Skeletal muscle tissue (tissue), 4 donors: ENCODE data around the gene SLC22A12. TPM values are rescaled to one million over a fixed set of nuclear protein-coding genes. Genes with fewer than 3 reads are reported as not detected.

Experiments used
- H3K27ac ChIP-seq: one replicate; pipeline ENCODE4 v1.7.0; 2013; ENCODE audit warnings: mild to moderate bottlenecking, low read depth, low read length, inconsistent platforms
- H3K27me3 ChIP-seq, 3 donors: one replicate each; pipeline ENCODE4 v1.7.0; 2013; ENCODE audit warnings: low read length in 3 of 3; ENCODE audit not compliant: control insufficient read depth in 3 of 3, insufficient read depth in 3 of 3
- H3K36me3 ChIP-seq, 3 donors: one replicate each; pipeline ENCODE4 v1.7.0; 2013; ENCODE audit warnings: low read length in 3 of 3; ENCODE audit not compliant: control insufficient read depth in 3 of 3, insufficient read depth in 3 of 3
- H3K4me1 ChIP-seq, 3 donors: one replicate each; pipeline ENCODE4 v1.7.0; 2013; ENCODE audit warnings: low read length in 3 of 3, mild to moderate bottlenecking in 3 of 3; ENCODE audit not compliant: control insufficient read depth in 3 of 3, insufficient read depth in 3 of 3
- H3K4me3 ChIP-seq, 3 donors: one replicate each; pipeline ENCODE4 v1.7.0; 2013; ENCODE audit warnings: low read length in 3 of 3
- H3K9ac ChIP-seq, 3 donors: one replicate each; pipeline ENCODE4 v1.7.0; 2013; ENCODE audit warnings: low read length in 3 of 3, mild to moderate bottlenecking in 3 of 3, moderate library complexity in 2 of 3, low read depth in 1 of 3
- H3K9me3 ChIP-seq, 3 donors: one replicate each; pipeline ENCODE4 v1.7.0; 2013; ENCODE audit warnings: low read length in 3 of 3; ENCODE audit not compliant: control insufficient read depth in 3 of 3
- total RNA-seq: library from RNA; depleted of rRNA; stranded (reverse); fragments of >200 nt; gene quantifications from one replicate; pipeline ENCODE4 v1.2.3, GENCODE V29; 2014
- donor health status: Osteomylitis.

The SLC22A12 gene
- total RNA-seq, 1 donor from 2014 or later, result not detected

GRCh38 chr11:64620381-64620971, 29.5 kb downstream of the SLC22A12 start:
- H3K9ac ChIP-seq, result peak overlapping the region in 1 of 3 donors; percentile 3
- H3K4me1 ChIP-seq, result peaks cover 6 to 20% (median 17%) of the 10 kb centered on the region in 3 donors
- H3K27ac ChIP-seq, result peak overlapping the region; percentile 40

GRCh38 chr11:64621283-64622019, 30.4 kb downstream of the SLC22A12 start:
- Histone ChIP-seq H3K9ac (no peak overlapping the region), H3K4me1 (peaks cover 6 to 20% (median 17%) of the 10 kb centered on the region in 3 donors), H3K9me3 (no peaks in the 10 kb centered on the region), H3K27ac (peak overlapping the region; percentile 40), H3K27me3 (no peaks in the 10 kb centered on the region), H3K36me3 (no peaks in the 10 kb centered on the region), H3K4me3 (no peak overlapping the region)

More at GRCh38 chr11:64620381-64620971, 29.5 kb downstream of the SLC22A12 start:
- Histone ChIP-seq H3K4me3 (no peak overlapping the region), H3K27me3 (no peaks in the 10 kb centered on the region), H3K9me3 (no peaks in the 10 kb centered on the region), H3K36me3 (no peaks in the 10 kb centered on the region)

- no peaks in the 10 kb centered on the region for H3K27me3 ChIP-seq
- no peak overlapping the region for H3K27ac ChIP-seq
- H3K9me3 ChIP-seq, result no peaks in the 10 kb centered on the region
- H3K36me3 ChIP-seq, result no peaks in the 10 kb centered on the region
- no peak overlapping the region for H3K9ac ChIP-seq
- no peak overlapping the region for H3K4me3 ChIP-seq
- H3K4me1 ChIP-seq, result peaks cover 6 to 20% (median 17%) of the 10 kb centered on the region in 3 donors
Observed at GRCh38 chr11:64622681-64623080, 31.7 kb downstream of the SLC22A12 start.

DNA sequence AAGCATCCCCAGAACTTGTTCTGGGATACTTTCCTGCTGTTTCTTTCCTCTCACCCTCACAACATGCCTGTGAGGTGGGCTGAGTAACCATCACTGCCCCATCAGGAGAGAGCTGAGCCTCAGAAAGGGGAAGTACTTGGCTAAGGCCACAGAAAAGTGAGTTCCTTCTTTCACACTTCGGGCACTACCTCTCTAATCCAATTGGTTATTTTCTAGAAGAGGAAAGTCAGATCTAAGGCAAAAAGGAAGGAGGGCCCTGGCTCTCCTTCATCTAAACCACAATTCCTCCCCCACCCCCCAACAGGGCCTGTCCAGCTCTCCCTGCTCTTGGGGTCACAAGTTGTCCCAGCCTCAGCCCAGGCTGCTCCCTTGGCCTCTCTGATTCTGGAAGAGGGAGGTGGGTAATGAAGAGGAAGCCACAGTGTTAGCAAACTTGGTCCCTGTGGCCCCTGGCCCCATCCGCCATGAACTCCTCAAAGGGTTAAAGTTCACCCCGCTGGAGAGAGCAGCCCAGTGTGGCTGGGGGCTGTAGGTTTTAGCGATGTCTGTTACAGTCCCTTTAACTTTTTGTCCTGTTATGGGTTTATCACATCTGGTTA, 34.0 kb downstream of the SLC22A12 start:
- Histone ChIP-seq H3K36me3 (peaks cover 0 to 3% (median 0%) of the 10 kb centered on the region in 3 donors), H3K9ac (no peak overlapping the region), H3K27ac (no peak overlapping the region), H3K9me3 (no peaks in the 10 kb centered on the region), H3K4me3 (no peak overlapping the region), H3K27me3 (peaks cover 0 to 3% (median 0%) of the 10 kb centered on the region in 3 donors), H3K4me1 (peaks cover 6 to 15% (median 11%) of the 10 kb centered on the region in 3 donors)

DNA sequence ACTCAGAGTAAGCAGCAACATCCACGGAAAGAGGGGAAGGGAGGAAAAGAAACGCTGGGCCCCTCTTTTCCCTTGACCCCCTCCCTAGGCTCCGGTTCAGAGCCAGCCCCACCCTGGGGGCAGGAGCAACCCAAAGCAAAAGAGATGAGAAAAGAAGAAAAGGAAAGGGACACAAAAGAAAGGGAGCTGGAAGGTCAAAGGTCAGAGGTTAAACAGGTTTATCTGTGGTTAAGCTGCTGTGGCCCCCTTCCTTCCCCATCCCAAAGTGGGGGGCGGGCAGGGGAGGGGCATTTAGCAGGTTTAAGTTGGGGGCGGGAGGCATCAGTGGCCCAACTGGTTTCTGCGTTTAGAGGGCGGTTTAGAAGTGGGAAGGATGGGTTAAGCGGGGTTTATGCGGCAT, 35.6 kb downstream of the SLC22A12 start:
- Histone ChIP-seq H3K9ac (no peak overlapping the region), H3K36me3 (peaks cover 0 to 3% (median 0%) of the 10 kb centered on the region in 3 donors), H3K9me3 (no peaks in the 10 kb centered on the region), H3K27ac (no peak overlapping the region), H3K27me3 (peaks cover 0 to 10% (median 3%) of the 10 kb centered on the region in 3 donors), H3K4me1 (no peaks in the 10 kb centered on the region), H3K4me3 (no peak overlapping the region)

- Histone ChIP-seq H3K9me3 (no peaks in the 10 kb centered on the region), H3K9ac (no peak overlapping the region), H3K27me3 (peaks cover 0 to 16% (median 6%) of the 10 kb centered on the region in 3 donors), H3K27ac (no peak overlapping the region), H3K36me3 (peaks cover 0 to 5% (median 0%) of the 10 kb centered on the region in 3 donors), H3K4me1 (no peaks in the 10 kb centered on the region), H3K4me3 (no peak overlapping the region)
Observed at GRCh38 chr11:64627371-64627770, 36.4 kb downstream of the SLC22A12 start.

GRCh38 chr11:64628596-64628995, 37.6 kb downstream of the SLC22A12 start:
- H3K9me3 ChIP-seq, result no peaks in the 10 kb centered on the region
- H3K9ac ChIP-seq, result no peak overlapping the region
- H3K36me3 ChIP-seq, result peaks cover 0 to 5% (median 0%) of the 10 kb centered on the region in 3 donors
- peaks cover 0 to 26% (median 8%) of the 10 kb centered on the region in 3 donors for H3K27me3 ChIP-seq
- H3K4me1 ChIP-seq, result no peaks in the 10 kb centered on the region
- no peak overlapping the region for H3K4me3 ChIP-seq
- no peak overlapping the region for H3K27ac ChIP-seq

DNA sequence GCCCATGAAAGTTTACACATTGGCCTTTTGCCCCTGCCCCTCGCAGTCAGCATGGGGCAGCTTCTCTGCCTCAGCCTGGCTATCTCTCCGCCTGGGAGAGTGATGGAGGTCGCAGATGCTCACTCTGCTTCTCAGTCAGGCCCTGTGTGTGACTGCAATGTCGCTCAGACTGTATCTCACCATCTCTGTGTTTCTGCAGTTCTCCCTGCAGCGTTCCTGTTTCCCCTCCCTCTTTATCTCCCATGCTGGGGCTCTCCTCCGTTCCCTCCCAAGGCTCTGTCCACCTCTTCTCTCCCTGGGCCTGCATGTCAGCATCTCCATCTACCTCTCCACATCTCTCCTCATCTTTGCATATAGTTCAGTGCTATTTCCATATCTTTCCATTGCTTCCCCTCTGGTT, 38.1 kb downstream of the SLC22A12 start:
- no peak overlapping the region for H3K4me3 ChIP-seq
- peaks cover 0 to 5% (median 0%) of the 10 kb centered on the region in 3 donors for H3K36me3 ChIP-seq
- H3K27ac ChIP-seq, result no peak overlapping the region
- no peak overlapping the region for H3K9ac ChIP-seq
- H3K27me3 ChIP-seq, result peaks cover 0 to 31% (median 11%) of the 10 kb centered on the region in 3 donors
- H3K9me3 ChIP-seq, result no peaks in the 10 kb centered on the region
- H3K4me1 ChIP-seq, result no peaks in the 10 kb centered on the region

GRCh38 chr11:64629796-64630562, 39.0 kb downstream of the SLC22A12 start:
- Histone ChIP-seq H3K27me3 (peaks cover 0 to 38% (median 19%) of the 10 kb centered on the region in 3 donors), H3K9me3 (no peaks in the 10 kb centered on the region), H3K9ac (no peak overlapping the region), H3K4me3 (no peak overlapping the region), H3K4me1 (no peaks in the 10 kb centered on the region), H3K27ac (no peak overlapping the region), H3K36me3 (peaks cover 0 to 5% (median 0%) of the 10 kb centered on the region in 3 donors)
